ENCODE data around the gene NCLN. TPM values are rescaled to one million over a fixed set of nuclear protein-coding genes. Genes with fewer than 3 reads are reported as not detected.
"Not testable (repeated sequence)": the region's sequence is repeated elsewhere in the genome, so short reads cannot be mapped to it uniquely, and the experiment has no call there.

The NCLN gene
- polyA plus RNA-seq, 4 donors, result 33.7 to 52.8 (median 46.5) TPM

- DNase-seq (ENCODE audit: low read depth in 4 of 4, low spot score in 2 of 4), result no peak
Measured at GRCh38 chr19:3179739-3180293, 5.9 kb upstream of the NCLN start.

DNA sequence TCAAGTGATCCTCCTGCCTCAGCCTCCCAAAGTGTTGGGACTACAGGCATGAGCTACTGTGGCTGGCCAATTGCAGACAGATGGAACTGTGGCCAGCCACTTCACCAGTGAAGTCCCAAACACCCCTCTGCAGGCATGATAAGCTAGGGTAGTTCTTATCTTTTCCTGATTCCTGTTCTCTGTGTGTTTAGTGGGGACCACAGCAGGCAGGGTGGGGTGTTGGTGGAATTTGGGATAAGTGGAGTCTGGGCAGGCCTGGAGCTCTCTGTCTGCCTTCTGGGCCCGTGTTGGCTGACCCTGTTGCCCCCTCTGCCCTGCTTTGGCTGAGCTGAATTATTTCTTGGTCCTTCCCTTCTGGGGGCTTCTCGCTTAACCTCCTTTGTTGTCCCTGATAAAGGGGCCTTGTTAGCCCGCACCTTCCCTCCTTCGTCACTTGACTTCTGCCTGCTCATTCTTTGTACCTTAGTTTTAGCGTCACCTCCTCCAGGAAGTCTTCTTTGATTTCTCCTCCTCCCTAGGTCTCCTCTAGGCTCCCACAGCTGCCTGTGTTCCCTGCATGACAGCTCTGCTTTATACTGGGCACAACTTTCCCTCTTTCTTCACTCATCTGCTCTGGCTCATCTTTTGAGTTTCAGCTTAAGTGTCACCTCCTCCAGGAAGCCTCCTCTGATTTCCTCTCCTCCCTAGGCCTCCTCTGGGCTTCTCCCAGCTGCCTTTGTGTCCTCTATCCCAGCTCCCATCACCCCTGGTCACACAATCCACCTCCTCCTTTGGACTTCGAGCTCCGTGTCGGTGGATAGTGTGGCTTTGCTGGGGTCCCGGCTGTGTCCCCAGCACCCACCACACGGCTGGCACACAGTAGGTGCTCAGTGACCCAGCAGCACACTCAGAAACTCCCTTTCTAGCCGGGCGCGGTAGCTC is 1.7 kb upstream of the NCLN start:
- no peak for DNase-seq (ENCODE audit: low read depth in 4 of 4, low spot score in 2 of 4)

- DNase-seq (ENCODE audit: low read depth in 4 of 4, low spot score in 2 of 4), result no peak
Measured at GRCh38 chr19:3184847-3185460, 776 bp upstream of the NCLN start.

DNA sequence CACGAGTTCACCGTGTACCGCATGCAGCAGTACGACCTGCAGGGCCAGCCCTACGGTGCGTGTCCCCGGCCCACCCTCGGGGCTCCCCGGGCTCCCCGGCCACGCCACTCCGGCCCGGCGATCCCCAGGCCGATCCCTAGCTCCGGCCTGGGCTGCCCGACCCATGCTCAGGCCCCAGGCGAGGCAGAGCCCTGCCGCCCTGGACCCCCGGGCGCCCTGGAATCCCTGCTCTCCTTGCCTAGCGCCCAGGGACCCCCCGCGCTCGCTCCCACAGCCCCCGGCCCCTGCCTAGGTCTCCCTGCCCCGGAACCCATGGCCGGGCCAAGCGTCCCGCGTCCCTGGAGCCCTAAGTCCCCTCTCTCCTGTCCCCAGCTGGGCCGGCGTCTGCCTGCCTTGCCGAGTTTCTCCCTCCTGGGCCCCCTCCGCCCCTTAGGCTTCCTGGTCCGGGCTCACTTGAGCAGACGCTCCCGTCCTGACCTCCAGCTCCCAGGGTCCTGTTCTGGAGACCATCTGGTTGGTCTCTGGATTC is 494 bp downstream of the NCLN start:
- DNase-seq (ENCODE audit: low read depth in 4 of 4, low spot score in 2 of 4), result no peak

GRCh38 chr19:3186891-3187661 is 1.3 kb downstream of the NCLN start:
- no peak for DNase-seq (ENCODE audit: low read depth in 4 of 4, low spot score in 2 of 4)

- DNase-seq (ENCODE audit: low read depth in 4 of 4, low spot score in 2 of 4), result no peak
Measured at GRCh38 chr19:3187662-3188511, 2.2 kb downstream of the NCLN start.

DNA sequence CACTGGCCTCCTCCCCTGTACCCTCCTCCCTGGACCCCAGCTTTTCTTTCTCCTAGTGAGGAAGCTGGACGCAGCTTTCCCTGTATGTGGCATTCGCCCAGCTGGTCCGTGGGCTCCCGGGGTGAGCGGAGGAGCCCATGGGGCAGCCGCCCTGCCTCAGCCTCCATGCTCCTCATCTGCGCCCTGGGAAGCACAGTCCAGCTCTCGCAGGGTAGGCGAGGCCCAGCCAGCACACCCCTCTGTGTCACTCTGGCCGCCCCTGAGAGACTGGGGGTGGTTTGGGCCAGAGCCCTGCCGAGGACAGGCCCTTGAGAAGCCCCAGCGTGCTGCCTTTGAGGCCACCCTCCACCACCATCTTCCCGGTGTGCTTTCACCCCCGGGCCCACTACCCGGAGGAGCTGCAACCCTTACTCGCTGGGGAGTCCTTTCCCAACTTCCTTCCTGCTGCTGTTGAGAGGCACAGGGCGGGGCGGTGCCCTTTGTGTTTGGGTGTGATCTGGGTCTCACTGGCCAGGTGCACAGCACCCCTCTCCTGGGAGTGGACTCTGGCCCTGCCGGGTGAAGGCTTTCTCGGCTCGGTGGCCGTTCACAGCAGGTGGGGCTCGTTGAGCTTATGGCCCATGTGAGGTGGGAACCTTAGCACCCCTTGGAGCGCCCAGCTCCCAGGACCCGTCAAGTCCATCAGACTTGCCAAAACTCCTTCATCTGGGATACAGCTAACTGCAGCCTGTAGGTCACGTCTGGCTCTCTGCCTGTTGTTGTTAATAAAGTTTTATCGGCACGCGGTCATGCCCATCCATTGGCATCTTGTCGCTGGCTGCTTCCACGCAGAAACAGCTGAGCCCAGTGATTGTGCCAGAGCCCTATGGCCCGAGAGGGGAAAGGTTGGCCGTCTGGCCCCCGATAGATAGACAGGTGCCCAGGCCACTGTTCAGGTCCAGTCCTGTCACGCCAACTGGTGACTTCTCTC is 3.2 kb downstream of the NCLN start:
- no peak for DNase-seq (ENCODE audit: low read depth in 4 of 4, low spot score in 2 of 4)

GRCh38 chr19:3189702-3190469 is 4.2 kb downstream of the NCLN start:
- no peak for DNase-seq (ENCODE audit: low read depth in 4 of 4, low spot score in 2 of 4)

DNA sequence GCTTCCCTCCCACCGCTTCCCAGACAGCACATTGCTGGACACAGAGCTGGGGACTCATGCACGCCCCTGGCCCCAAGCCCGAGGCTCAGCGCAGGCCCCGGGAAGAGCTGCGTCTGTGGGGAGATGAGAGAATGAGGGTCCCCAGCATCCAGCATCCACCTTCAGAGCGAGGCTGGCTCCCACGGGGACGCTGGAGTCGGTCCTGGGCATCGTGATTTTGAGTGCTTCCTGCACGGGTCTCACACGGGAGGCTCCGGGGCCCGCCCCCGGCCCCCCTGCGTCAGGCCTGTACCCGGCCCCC is 4.7 kb downstream of the NCLN start:
- no peak for DNase-seq (ENCODE audit: low read depth in 4 of 4, low spot score in 2 of 4)

DNA sequence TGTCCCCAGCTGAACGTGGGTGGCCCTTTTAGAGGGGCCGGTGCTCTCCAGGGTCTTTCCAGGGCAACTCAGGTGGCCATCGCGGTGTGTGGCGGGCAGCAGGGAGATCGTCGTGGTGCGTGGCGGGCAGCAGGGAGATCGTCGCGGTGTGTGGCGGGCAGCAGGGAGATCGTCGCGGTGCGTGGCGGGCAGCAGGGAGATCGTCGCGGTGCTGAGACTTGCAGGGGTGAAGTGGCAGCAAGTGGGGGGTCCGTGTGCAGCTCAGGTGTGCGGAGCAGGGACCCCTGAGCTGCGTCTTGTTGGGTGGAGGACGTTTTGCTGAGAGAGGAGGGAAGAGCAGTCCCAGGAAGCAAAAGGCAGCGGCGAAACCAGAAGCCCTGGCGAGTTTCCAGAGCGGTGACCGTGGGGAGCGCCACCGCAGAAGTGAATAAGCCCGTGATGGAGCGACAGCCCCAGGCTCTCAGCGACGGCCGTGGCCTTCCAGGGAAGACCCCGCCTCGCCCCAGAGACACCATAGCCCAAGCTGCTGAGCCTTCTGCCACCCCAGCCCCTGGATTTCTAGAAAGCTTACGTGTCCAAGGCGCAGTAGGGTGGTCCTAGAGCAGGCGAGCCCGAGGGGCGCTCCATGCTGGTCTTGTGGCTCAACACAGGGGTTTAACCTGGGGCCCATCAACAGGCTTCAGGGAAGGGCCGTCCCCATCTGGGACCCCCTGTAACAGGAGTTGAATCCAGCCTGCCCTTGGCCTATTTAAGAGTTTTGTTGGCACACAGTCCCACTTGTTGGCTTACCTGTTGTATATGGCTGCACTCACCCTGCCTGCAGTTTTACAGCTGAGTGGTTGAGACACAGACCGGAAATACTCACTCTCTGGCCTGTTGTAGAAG is 5.4 kb downstream of the NCLN start:
- DNase-seq (ENCODE audit: low read depth in 4 of 4, low spot score in 2 of 4), result no peak

DNA sequence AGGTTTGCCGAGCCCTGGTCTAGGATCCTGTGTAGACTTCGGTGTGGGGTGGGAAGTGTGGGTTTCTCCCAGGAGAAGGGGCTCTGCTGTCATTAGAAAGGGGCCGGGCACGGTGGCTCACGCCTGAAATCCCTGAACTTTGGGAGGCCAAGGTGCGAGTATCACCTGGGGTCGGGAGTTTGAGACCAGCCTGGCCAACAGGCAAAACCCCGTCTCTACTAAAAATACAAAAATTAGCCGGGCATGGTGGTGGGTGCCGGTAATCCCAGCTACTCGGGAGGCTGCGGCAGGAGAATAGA is 6.0 kb downstream of the NCLN start:
- not testable (repeated sequence) for DNase-seq (ENCODE audit: low read depth in 4 of 4, low spot score in 2 of 4)

GRCh38 chr19:3192228-3192635 is 6.5 kb downstream of the NCLN start:
- no peak for DNase-seq (ENCODE audit: low read depth in 4 of 4, low spot score in 2 of 4)

DNA sequence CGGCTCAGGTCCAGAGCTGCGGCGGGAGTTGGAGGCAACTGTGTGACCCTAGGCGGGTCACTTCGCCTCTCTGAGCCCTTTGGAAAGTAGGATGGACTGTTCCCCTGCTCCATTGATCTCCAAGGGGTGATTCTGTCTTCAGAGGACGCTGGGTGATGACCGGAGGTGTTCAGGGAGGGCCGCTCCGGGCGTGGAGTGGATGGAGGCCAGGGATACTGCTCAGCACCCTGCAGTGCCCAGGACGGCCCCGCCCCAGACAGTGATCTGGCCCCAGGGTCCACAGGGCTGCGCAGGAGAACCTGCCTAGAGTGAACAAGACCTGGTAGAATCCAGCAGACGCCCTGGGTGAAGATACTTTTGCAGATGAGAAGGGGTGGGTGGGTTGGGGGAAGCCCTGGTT is 7.0 kb downstream of the NCLN start:
- no peak for DNase-seq (ENCODE audit: low read depth in 4 of 4, low spot score in 2 of 4)

GRCh38 chr19:3193256-3194105 is 7.8 kb downstream of the NCLN start:
- DNase-seq (ENCODE audit: low read depth in 4 of 4, low spot score in 2 of 4), result no peak

DNA sequence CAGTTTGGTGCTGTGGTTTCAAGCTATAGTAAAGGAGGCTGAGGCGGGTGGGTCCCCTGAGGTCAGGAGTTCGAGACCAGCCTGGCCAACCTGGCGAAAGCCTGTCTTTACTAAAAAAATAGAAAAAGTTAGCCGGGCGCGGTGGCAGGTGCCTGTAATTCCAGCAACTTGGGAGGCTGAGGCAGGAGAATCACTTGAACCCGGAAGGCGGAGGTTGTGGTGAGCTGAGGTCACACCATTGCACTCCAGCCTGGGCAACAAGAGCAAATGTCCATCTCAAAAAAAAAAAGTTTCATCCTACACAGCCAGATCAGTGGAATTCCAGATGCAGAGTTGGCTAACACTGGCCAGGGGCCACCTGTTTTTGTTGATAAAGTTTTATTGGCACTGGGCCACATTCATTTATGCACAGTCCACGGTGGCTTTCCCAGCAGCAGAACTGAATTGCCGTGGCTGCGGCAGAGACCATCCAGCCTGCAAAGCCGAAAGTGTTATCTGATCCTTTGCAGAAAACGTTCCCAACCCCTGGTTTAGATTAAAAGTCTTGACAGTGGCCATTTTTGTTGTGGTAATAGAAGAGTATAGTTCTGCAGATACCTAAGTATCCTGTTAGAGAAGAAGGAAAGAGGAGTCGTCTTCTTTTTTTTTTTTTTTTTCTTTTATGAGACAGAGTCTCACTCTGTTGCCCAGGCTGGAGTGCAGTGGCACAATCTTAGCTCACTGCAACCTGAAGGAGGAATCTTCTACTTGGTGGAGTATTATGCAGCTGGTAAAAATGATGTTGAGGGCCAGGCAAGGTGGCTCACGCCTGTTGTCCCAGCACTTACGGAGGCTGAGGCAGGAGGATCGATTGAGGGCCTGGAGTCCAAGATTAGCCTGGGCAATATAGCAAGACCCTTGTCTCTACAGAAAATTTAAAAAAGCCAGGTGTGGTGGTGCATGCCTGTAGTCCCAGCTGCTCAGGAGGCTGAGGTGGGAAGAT is 8.7 kb downstream of the NCLN start:
- DNase-seq (ENCODE audit: low read depth in 4 of 4, low spot score in 2 of 4), result no peak
